ENCODE data around the gene FIGNL2. TPM values are rescaled to one million over a fixed set of nuclear protein-coding genes. Genes with fewer than 3 reads are reported as not detected.

Gene FIGNL2
- total RNA-seq, 4 donors from 2014 or later = 1.7 to 2.7 TPM; not detected in 2

GRCh38 chr12:51866762-51867161 lies 18.2 kb upstream of the FIGNL2 start:
- no peak overlapping the region for H3K4me3 ChIP-seq
- intact Hi-C loops (cut with DNase I; ENCODE audit: low total_unique reads) = no loop called here
- no peak for TF ChIP-seq POLR2A (IDR thresholded peaks at IDR 0.05)
- no peak for TF ChIP-seq CTCF (IDR thresholded peaks at IDR 0.05)
- peaks cover 0 to 21% of the 10 kb centered on the region in 2 donors for H3K4me1 ChIP-seq
- DNase-seq = no peak
- peaks cover 0 to 12% of the 10 kb centered on the region in 2 donors for H3K27me3 ChIP-seq
- H3K9me3 ChIP-seq = no peaks in the 10 kb centered on the region
- no peaks in the 10 kb centered on the region for H3K36me3 ChIP-seq
- no peak overlapping the region for H3K27ac ChIP-seq

- peaks cover 0 to 12% of the 10 kb centered on the region in 2 donors for H3K27me3 ChIP-seq
- DNase-seq = no peak
Observed at GRCh38 chr12:51866324-51866723, 17.8 kb upstream of the FIGNL2 start.

GRCh38 chr12:51865757-51866270 lies 17.3 kb upstream of the FIGNL2 start:
- Histone ChIP-seq H3K27me3 (peaks cover 0 to 12% of the 10 kb centered on the region in 2 donors), H3K27ac (no peak overlapping the region), H3K4me3 (no peak overlapping the region), H3K4me1 (peaks cover 0 to 21% of the 10 kb centered on the region in 2 donors), H3K36me3 (no peaks in the 10 kb centered on the region), H3K9me3 (no peaks in the 10 kb centered on the region)
- TF ChIP-seq POLR2A (IDR thresholded peaks at IDR 0.05) (no peak), CTCF (IDR thresholded peaks at IDR 0.05) (no peak)
- no peak for DNase-seq
- intact Hi-C loops (cut with DNase I; ENCODE audit: low total_unique reads) = no loop called here

More at GRCh38 chr12:51866324-51866723, 17.8 kb upstream of the FIGNL2 start:
- Histone ChIP-seq H3K36me3 (no peaks in the 10 kb centered on the region), H3K4me3 (no peak overlapping the region), H3K27ac (no peak overlapping the region), H3K9me3 (no peaks in the 10 kb centered on the region), H3K4me1 (peaks cover 0 to 21% of the 10 kb centered on the region in 2 donors)
- TF ChIP-seq POLR2A (IDR thresholded peaks at IDR 0.05) (no peak), CTCF (IDR thresholded peaks at IDR 0.05) (no peak)
- intact Hi-C loops (cut with DNase I; ENCODE audit: low total_unique reads) = no loop called here

GRCh38 chr12:51864833-51865670 lies 16.5 kb upstream of the FIGNL2 start:
- Histone ChIP-seq H3K9me3 (no peaks in the 10 kb centered on the region), H3K4me3 (no peak overlapping the region), H3K4me1 (peaks cover 0 to 21% of the 10 kb centered on the region in 2 donors), H3K27me3 (peaks cover 0 to 12% of the 10 kb centered on the region in 2 donors), H3K27ac (no peak overlapping the region), H3K36me3 (no peaks in the 10 kb centered on the region)
- no peak for DNase-seq
- TF ChIP-seq CTCF (IDR thresholded peaks at IDR 0.05) = no peak
- TF ChIP-seq POLR2A (IDR thresholded peaks at IDR 0.05) = no peak
- intact Hi-C loops (cut with DNase I; ENCODE audit: low total_unique reads) = no loop called here

Data from uterus (tissue), 4 donors.